SU-DHL-6 (cell line): ENCODE results near the gene CAMSAP3.

ENCODE experiments used
- H2AFZ ChIP-seq: fragments of 200-600 bp; sonication (generic); 2 replicates; pipeline ENCODE4 v1.6.1; 2014; ENCODE audit warnings: low read depth, mild to moderate bottlenecking, moderate library complexity, mixed read lengths, antibody characterized with exemption, low read length; ENCODE audit not compliant: severe bottlenecking
- H3F3A ChIP-seq: fragments of 200-600 bp; shearing (Covaris generic); 2 replicates; pipeline ENCODE4 v1.6.0; 2016; ENCODE audit warnings: antibody characterized with exemption, mild to moderate bottlenecking; ENCODE audit not compliant: insufficient read depth
- H3K27ac ChIP-seq: fragments of 200-600 bp; sonication (generic); 2 replicates; pipeline ENCODE4 v1.5.1; 2016; ENCODE audit warnings: low read depth, mild to moderate bottlenecking, low read length, moderate library complexity, mixed read lengths
- H3K27me3 ChIP-seq: fragments of 200-600 bp; sonication (generic), shearing (Covaris generic); 2 replicates; pipeline ENCODE4 v1.6.0; 2014; ENCODE audit warnings: mild to moderate bottlenecking, low read length
- H3K36me3 ChIP-seq: fragments of 200-600 bp; sonication (generic); 2 replicates; pipeline ENCODE4 v1.6.1; 2014; ENCODE audit warnings: mild to moderate bottlenecking, low read length, mixed read lengths
- H3K4me2 ChIP-seq: fragments of 300-600, 200-600 bp; shearing (Covaris generic), sonication (generic); 2 replicates; pipeline ENCODE4 v1.6.0; 2014; ENCODE audit warnings: low read length, low read depth, mild to moderate bottlenecking; ENCODE audit not compliant: poor library complexity, severe bottlenecking
- H3K4me3 ChIP-seq: fragments of 200-600 bp; sonication (generic); 2 replicates; pipeline ENCODE4 v1.5.1; 2014; ENCODE audit warnings: antibody characterized with exemption, low read length, mild to moderate bottlenecking, mixed read lengths; ENCODE audit not compliant: insufficient read depth, poor library complexity, severe bottlenecking
- H3K79me2 ChIP-seq: fragments of 200-600 bp; sonication (generic); 2 replicates; pipeline ENCODE4 v1.6.1; 2014; ENCODE audit warnings: mild to moderate bottlenecking, low read length, moderate library complexity; ENCODE audit not compliant: insufficient read depth
- H3K9ac ChIP-seq: fragments of 200-600 bp; sonication (generic); 2 replicates; pipeline ENCODE4 v1.7.0; 2014; ENCODE audit warnings: mild to moderate bottlenecking, low read length
- H3K9me2 ChIP-seq: fragments of 200-600 bp; sonication (generic); replicated peaks from 2 replicates; pipeline ENCODE4 v1.6.1; 2014; ENCODE audit warnings: low read length; ENCODE audit not compliant: insufficient read depth
- H3K9me3 ChIP-seq: fragments of 200-600 bp; sonication (generic); 2 replicates; pipeline ENCODE4 v1.6.1; 2014; ENCODE audit warnings: low read length, mixed read lengths; ENCODE audit not compliant: insufficient read depth
- H4K20me1 ChIP-seq: fragments of 200-600 bp; sonication (generic); 2 replicates; pipeline ENCODE4 v1.6.1; 2014; ENCODE audit warnings: low read depth, mild to moderate bottlenecking, antibody characterized with exemption, low read length, moderate library complexity, mixed read lengths
- CTCF ChIP-seq: fragments of 200-600 bp; sonication (generic); IDR thresholded peaks from one replicate; pipeline ENCODE4 v1.5.1; 2017; ENCODE audit warnings: antibody characterized with exemption, mild to moderate bottlenecking, low read length, moderate library complexity; ENCODE audit not compliant: insufficient read depth, poor library complexity, severe bottlenecking
- EZH2phosphoT487 ChIP-seq: fragments of 200-600 bp; sonication (generic), shearing (Covaris generic); conservative IDR thresholded peaks from 2 replicates; pipeline ENCODE4 v1.6.1; 2018; ENCODE audit warnings: mild to moderate bottlenecking, antibody characterized with exemption, low read length, moderate library complexity, mixed read lengths

Gene CAMSAP3

DNA sequence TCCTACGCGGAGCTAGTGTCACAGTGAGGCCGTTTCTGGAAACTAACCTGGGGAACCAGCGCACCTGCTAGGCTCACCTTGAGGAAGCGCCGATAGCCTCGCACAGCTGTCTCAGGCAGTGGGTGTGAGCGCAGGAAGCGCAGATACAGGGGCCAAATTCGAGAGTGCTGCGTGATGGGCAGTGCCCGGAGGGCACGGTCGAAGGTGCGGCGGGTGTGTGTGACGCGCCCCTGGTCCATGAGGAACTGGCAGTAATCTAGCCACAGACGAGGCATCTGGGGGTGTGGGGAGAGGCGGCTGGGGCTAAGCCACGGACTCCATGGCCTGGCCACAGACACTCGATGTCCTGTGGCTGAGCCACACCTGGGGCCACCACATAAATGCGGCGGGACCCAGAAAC lies 31.5 kb downstream of the CAMSAP3 start:
- H2AFZ ChIP-seq: no peak overlapping the region
- H3K9me3 ChIP-seq: no peaks in the 10 kb centered on the region
- H4K20me1 ChIP-seq: no peaks in the 10 kb centered on the region
- H3K9me2 ChIP-seq: no peaks in the 10 kb centered on the region
- no peaks in the 10 kb centered on the region for H3F3A ChIP-seq
- H3K79me2 ChIP-seq: peaks cover 42% of the 10 kb centered on the region
- no peak overlapping the region for H3K9ac ChIP-seq
- H3K4me3 ChIP-seq: no peak overlapping the region
- H3K36me3 ChIP-seq: no peaks in the 10 kb centered on the region
- H3K27ac ChIP-seq: no peak overlapping the region
- no peaks in the 10 kb centered on the region for H3K27me3 ChIP-seq
- H3K4me2 ChIP-seq: no peak overlapping the region
- TF ChIP-seq CTCF (no peak), EZH2phosphoT487 (no peak)

- Histone ChIP-seq H3K9ac (peak overlapping the region; percentile 91), H3K9me3 (no peaks in the 10 kb centered on the region), H3K27me3 (no peaks in the 10 kb centered on the region), H3K9me2 (no peaks in the 10 kb centered on the region), H3F3A (no peaks in the 10 kb centered on the region), H3K79me2 (peaks cover 42% of the 10 kb centered on the region), H2AFZ (peak overlapping the region; percentile 40), H3K36me3 (no peaks in the 10 kb centered on the region), H3K4me3 (peak overlapping the region; percentile 88), H3K27ac (no peak overlapping the region), H3K4me2 (peak overlapping the region; percentile 79), H4K20me1 (no peaks in the 10 kb centered on the region)
- TF ChIP-seq EZH2phosphoT487 (no peak), CTCF (no peak)
Measured at GRCh38 chr19:7628589-7629311, 33.1 kb downstream of the CAMSAP3 start.

DNA sequence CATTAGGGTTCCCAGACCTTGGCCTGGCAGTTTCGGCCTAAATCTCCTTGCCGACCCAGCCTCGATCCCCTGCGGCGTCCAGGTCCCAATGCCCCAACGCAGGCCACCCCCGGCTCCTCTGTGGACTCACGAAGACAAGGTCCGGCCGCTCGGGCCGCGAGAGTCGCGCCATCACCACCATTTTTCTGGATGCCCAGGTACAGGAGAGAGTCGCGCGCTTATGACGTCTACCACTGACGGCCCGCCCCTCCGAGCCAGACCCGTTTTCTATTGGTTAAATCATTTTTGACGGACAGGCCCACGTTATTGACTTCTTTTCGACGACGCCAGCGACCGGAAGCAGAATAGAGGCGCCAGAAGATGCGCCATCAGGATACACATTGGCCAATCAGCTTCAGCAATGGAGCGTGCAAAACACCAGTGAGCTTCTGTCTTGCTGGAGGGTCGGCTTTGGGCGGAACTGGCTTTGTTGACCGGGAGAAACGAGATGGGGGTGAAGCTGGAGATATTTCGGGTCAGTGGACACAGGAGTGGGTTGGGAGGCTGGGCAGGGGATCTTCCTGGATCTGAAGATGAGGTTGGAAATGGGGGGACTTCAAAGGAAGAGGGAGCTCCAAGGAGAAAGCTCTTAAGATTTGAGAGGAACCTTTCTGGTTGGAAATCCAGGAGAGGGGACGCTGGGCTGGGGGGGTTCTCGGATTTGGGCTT lies 33.8 kb downstream of the CAMSAP3 start, which contains the start of the genes PET100 and XAB2:
Gene PET100, plus strand, starts transcription at position 447 of the 708 bp plus-strand sequence. Its CDS starts 41 bp downstream, at position 488.
Gene XAB2, minus strand, starts transcription at position 199 of the 708 bp plus-strand sequence. Its CDS starts 18 bp downstream, at position 181.
- Histone ChIP-seq H3K27ac (no peak within 1 kb of the TSS), H3K9me3 (no peaks in the 10 kb centered on the region), H3K9ac (peak within 1 kb of the TSS; percentile 91), H3K79me2 (peaks cover 42% of the 10 kb centered on the region), H3K9me2 (no peaks in the 10 kb centered on the region), H3K4me2 (peak within 1 kb of the TSS; percentile 97), H2AFZ (peak within 1 kb of the TSS; percentile 40), H3F3A (no peaks in the 10 kb centered on the region), H3K27me3 (no peaks in the 10 kb centered on the region), H4K20me1 (no peaks in the 10 kb centered on the region), H3K36me3 (no peaks in the 10 kb centered on the region), H3K4me3 (peak within 1 kb of the TSS; percentile 98)
- TF ChIP-seq EZH2phosphoT487 (no peak), CTCF (no peak)
